ENCODE measurements around the gene KRTAP9-1.
"Not testable (repeated sequence)": the region's sequence is repeated elsewhere in the genome, so short reads cannot be mapped to it uniquely, and the experiment has no call there.

Gene KRTAP9-1

GRCh38 chr17:41189837-41190318, at the start of gene KRTAP9-1:
TSS of gene KRTAP9-1 (plus strand) at chr17:41189887. CDS start at chr17:41189887, 0 bp downstream.
- not testable (repeated sequence) for H3K27ac ChIP-seq (ENCODE audit: low read length); DNase-seq; H3K9ac ChIP-seq (ENCODE audit: low read length); H3K4me2 ChIP-seq (ENCODE audit: low read depth, low read length); H2AFZ ChIP-seq (ENCODE audit: low read length); H3K4me3 ChIP-seq (ENCODE audit: low read length); H3K79me2 ChIP-seq (ENCODE audit: low read length); H3F3A ChIP-seq (ENCODE audit: insufficient read depth, low read length); H3K9me2 ChIP-seq (replicated peaks; ENCODE audit: insufficient read depth, low read length); H3K4me1 ChIP-seq (ENCODE audit: low read length); H3K9me3 ChIP-seq (replicated peaks; ENCODE audit: insufficient read depth, low read length); H4K20me1 ChIP-seq (ENCODE audit: insufficient read depth, low read length); H3K36me3 ChIP-seq (replicated peaks; ENCODE audit: insufficient read depth, low read length)
- H3K27me3 ChIP-seq (replicated peaks; ENCODE audit: insufficient read depth, low read length) = peaks cover 12% of the 10 kb centered on the region

GRCh38 chr17:41140360-41141131, 49.1 kb upstream of the KRTAP9-1 start, which contains the start of gene KRTAP4-6:
TSS of gene KRTAP4-6 (minus strand) at chr17:41140544. CDS start at chr17:41140487, 57 bp downstream.
- DNase-seq = no peak
- H4K20me1 ChIP-seq (ENCODE audit: insufficient read depth, low read length) = no peaks in the 10 kb centered on the region
- no peak within 1 kb of the TSS for H2AFZ ChIP-seq (ENCODE audit: low read length)

GRCh38 chr17:41141361-41141760, 48.3 kb upstream of the KRTAP9-1 start:
- Histone ChIP-seq H2AFZ (ENCODE audit: low read length) (no peak overlapping the region), H3K79me2 (ENCODE audit: low read length) (no peaks in the 10 kb centered on the region), H3K27ac (ENCODE audit: low read length) (no peak overlapping the region), H3F3A (ENCODE audit: insufficient read depth, low read length) (no peaks in the 10 kb centered on the region), H3K9ac (ENCODE audit: low read length) (no peak overlapping the region), H3K27me3 (replicated peaks; ENCODE audit: insufficient read depth, low read length) (no peaks in the 10 kb centered on the region), H3K4me1 (ENCODE audit: low read length) (no peaks in the 10 kb centered on the region), H3K9me2 (replicated peaks; ENCODE audit: insufficient read depth, low read length) (no peaks in the 10 kb centered on the region), H3K4me2 (ENCODE audit: low read depth, low read length) (no peak overlapping the region), H4K20me1 (ENCODE audit: insufficient read depth, low read length) (no peaks in the 10 kb centered on the region), H3K36me3 (replicated peaks; ENCODE audit: insufficient read depth, low read length) (no peaks in the 10 kb centered on the region), H3K4me3 (ENCODE audit: low read length) (no peak overlapping the region), H3K9me3 (replicated peaks; ENCODE audit: insufficient read depth, low read length) (no peaks in the 10 kb centered on the region)
- no peak for TF ChIP-seq CTCF (IDR thresholded peaks at IDR 0.05; ENCODE audit: low read length)
- no peak for TF ChIP-seq EZH2 (optimal IDR thresholded peaks at IDR 0.05; ENCODE audit: low read depth, low read length)
- TF ChIP-seq EZH2phosphoT487 (IDR thresholded peaks at IDR 0.05; ENCODE audit: low read length) = no peak
- DNase-seq = no peak

More at GRCh38 chr17:41140360-41141131, 49.1 kb upstream of the KRTAP9-1 start, which contains the start of gene KRTAP4-6:
- Histone ChIP-seq H3K79me2 (ENCODE audit: low read length) (no peaks in the 10 kb centered on the region), H3K36me3 (replicated peaks; ENCODE audit: insufficient read depth, low read length) (no peaks in the 10 kb centered on the region), H3K9me2 (replicated peaks; ENCODE audit: insufficient read depth, low read length) (no peaks in the 10 kb centered on the region), H3K4me3 (ENCODE audit: low read length) (no peak within 1 kb of the TSS), H3K4me2 (ENCODE audit: low read depth, low read length) (no peak within 1 kb of the TSS), H3K4me1 (ENCODE audit: low read length) (no peaks in the 10 kb centered on the region), H3K9me3 (replicated peaks; ENCODE audit: insufficient read depth, low read length) (no peaks in the 10 kb centered on the region), H3K27ac (ENCODE audit: low read length) (no peak within 1 kb of the TSS), H3F3A (ENCODE audit: insufficient read depth, low read length) (no peaks in the 10 kb centered on the region), H3K9ac (ENCODE audit: low read length) (no peak within 1 kb of the TSS), H3K27me3 (replicated peaks; ENCODE audit: insufficient read depth, low read length) (no peaks in the 10 kb centered on the region)
- TF ChIP-seq EZH2phosphoT487 (IDR thresholded peaks at IDR 0.05; ENCODE audit: low read length) (no peak), CTCF (IDR thresholded peaks at IDR 0.05; ENCODE audit: low read length) (no peak), EZH2 (optimal IDR thresholded peaks at IDR 0.05; ENCODE audit: low read depth, low read length) (no peak)

GRCh38 chr17:41144846-41145245, 44.8 kb upstream of the KRTAP9-1 start:
- no peak overlapping the region for H3K9ac ChIP-seq (ENCODE audit: low read length)
- DNase-seq = no peak
- H3K79me2 ChIP-seq (ENCODE audit: low read length) = no peaks in the 10 kb centered on the region
- no peaks in the 10 kb centered on the region for H3K9me3 ChIP-seq (replicated peaks; ENCODE audit: insufficient read depth, low read length)
- no peaks in the 10 kb centered on the region for H3K27me3 ChIP-seq (replicated peaks; ENCODE audit: insufficient read depth, low read length)
- H3F3A ChIP-seq (ENCODE audit: insufficient read depth, low read length) = no peaks in the 10 kb centered on the region
- H4K20me1 ChIP-seq (ENCODE audit: insufficient read depth, low read length) = no peaks in the 10 kb centered on the region
- no peaks in the 10 kb centered on the region for H3K4me1 ChIP-seq (ENCODE audit: low read length)
- H3K27ac ChIP-seq (ENCODE audit: low read length) = no peak overlapping the region
- no peak overlapping the region for H2AFZ ChIP-seq (ENCODE audit: low read length)
- H3K9me2 ChIP-seq (replicated peaks; ENCODE audit: insufficient read depth, low read length) = no peaks in the 10 kb centered on the region
- TF ChIP-seq EZH2phosphoT487 (IDR thresholded peaks at IDR 0.05; ENCODE audit: low read length) (no peak), CTCF (IDR thresholded peaks at IDR 0.05; ENCODE audit: low read length) (no peak), EZH2 (optimal IDR thresholded peaks at IDR 0.05; ENCODE audit: low read depth, low read length) (no peak)
- no peak overlapping the region for H3K4me2 ChIP-seq (ENCODE audit: low read depth, low read length)
- H3K36me3 ChIP-seq (replicated peaks; ENCODE audit: insufficient read depth, low read length) = no peaks in the 10 kb centered on the region
- H3K4me3 ChIP-seq (ENCODE audit: low read length) = no peak overlapping the region

Data from MM.1S (cell line).